HG02938 (cell line): Measurements from ENCODE around the gene GSK3B.
A peak's percentile ranks its signal among the peaks of the same experiment; 100 is the strongest.

Experiments used
- ATAC-seq: cut with Tn5 transposase; IDR thresholded peaks from one replicate; pipeline ENCODE4 v1.9.1; 2021; ENCODE audit warnings: mild to moderate bottlenecking, moderate library complexity; ENCODE audit not compliant: unreplicated experiment

GSK3B gene

DNA sequence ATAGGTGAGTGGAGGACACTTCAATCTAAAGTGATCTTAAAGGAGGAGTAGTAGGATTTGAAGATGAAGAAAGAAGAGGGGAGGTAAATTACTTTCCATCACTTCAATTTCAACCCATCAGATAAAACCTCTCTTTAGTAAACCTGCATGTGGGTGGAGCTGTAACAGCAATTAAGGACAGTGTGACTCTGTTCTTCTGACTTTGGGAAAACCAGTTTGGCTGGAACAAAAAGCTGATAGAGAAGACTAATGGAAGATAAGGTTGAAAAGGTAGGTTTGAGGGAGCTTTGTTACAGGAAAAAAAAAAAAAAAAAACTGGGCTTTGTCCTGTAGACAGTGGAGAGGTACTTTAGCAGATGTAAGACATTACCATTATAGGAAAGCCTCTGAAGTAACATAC is 4.5 kb upstream of the GSK3B start:
- ATAC-seq, result no peak

DNA sequence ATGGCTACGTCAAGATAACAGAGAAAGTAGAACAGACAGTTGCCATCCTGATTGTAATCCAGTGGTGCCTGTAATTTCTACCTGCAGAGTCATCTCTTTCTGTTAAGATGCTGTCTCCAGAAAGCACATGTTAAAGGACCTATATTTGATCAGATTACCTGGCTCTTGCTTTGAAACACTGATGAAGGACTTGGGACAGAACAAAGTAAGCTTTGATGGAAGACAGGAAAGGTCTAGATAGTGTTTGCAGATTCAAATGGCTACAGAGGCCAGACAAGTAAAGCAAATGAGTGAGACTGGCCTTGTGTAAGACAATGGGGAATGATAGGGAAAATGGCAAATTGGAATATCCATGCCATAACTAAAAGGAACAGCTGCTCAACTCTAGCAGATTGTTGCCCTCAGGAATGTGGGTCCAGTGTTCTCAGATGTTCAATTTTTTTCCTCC is 1.8 kb upstream of the GSK3B start:
- no peak for ATAC-seq

GRCh38 chr3:120095226-120095978 is 1.2 kb upstream of the GSK3B start:
- ATAC-seq, result peak; percentile 43

- ATAC-seq, result peak; percentile 71
These were observed 554 bp upstream of the GSK3B start for GRCh38 chr3:120094776-120095225.

DNA sequence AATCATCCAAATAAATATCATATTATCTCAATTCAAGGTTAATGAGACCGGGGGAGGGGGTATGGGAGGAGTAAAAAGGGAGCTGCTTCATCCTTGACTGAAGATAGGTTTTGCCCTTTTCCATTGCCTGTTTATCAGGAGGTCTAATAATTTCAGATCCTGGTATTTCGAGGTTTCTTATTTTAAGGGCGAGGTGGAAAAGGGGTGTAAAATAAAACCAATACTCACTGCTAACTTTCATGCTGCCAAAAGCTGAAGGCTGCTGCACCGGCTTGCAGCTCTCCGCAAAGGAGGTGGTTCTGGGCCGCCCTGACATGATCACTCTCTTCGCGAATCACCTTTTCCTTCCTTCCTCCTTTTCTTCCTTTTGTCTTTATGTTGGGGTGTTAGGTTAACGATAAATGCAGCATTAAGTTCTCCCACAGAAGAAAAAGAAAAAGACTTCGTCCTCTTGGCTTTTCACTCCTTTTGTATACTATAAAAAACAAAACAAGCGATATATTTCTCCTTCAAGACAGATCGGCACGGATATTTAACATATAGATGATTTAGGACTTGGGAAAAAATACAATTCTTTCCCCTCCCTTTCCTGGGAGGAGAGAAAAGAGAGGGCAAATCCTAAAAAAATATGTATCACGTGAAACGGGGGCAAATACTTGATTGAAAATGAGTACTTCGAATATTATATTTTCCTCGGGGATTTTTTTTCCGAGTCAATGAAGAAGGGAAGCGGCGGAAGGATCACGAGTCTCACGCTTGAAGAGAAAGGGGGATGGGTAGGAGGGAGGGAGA is 932 bp downstream of the GSK3B start:
- no peak for ATAC-seq

DNA sequence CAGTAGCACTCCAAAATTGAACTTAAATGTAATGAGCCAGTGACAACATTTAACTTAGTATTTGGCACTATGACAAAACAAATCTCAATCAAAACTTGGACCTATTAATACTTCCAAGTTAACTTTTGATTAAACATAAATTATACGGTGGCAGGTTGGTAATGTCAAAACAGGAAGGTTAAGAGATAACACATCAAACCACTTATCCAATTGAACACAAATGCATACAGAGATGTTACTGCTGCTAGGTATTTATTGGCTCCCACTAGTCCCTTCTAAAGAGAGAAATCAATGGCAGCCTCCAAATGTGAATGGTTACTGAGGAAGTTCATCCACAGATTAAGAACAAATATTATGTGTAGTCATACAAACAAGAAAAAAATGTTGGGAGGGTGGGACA is 1.8 kb downstream of the GSK3B start:
- ATAC-seq, result no peak

GRCh38 chr3:120090422-120090821 is 3.8 kb downstream of the GSK3B start:
- no peak for ATAC-seq

DNA sequence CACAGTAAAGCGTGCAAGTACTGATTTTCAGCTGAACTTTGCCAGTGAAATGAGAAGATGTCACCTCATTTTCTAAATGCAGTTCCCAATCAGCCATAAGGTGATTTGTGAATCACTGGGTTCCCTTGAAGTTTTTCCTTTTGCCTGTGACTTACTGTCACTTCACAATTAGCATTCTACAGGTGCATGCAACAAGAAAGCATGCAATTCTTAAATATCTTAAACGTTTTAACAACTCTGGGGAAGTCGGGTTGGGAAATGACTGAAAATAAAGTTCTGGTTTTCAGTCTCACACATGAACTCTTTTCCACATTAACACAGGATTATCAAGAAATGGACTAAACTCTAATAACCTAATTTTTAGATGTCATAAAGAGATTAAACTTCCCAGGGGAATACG is 5.2 kb downstream of the GSK3B start:
- ATAC-seq, result no peak

DNA sequence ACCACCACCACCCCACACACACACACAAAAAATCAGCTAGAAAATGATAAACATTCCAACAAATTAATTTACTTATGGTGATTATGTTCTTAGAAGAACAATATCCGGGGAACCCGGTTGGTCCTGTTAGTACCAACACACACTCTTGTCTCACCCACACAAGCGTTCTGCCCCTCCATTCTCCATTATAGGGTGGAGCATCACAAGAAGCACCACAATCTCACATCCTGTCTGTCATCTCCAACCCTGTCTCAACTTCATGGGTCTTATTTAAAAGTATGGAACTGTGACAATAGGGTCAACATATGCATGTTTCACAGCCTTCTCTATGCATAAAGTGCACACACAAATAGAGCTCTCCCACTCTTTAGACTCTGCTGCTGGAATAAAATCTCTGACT is 5.6 kb downstream of the GSK3B start:
- ATAC-seq, result no peak

- ATAC-seq, result no peak
These were observed 12.5 kb downstream of the GSK3B start for GRCh38 chr3:120081719-120082118.

GRCh38 chr3:120080836-120081235 is 13.4 kb downstream of the GSK3B start:
- ATAC-seq, result no peak

DNA sequence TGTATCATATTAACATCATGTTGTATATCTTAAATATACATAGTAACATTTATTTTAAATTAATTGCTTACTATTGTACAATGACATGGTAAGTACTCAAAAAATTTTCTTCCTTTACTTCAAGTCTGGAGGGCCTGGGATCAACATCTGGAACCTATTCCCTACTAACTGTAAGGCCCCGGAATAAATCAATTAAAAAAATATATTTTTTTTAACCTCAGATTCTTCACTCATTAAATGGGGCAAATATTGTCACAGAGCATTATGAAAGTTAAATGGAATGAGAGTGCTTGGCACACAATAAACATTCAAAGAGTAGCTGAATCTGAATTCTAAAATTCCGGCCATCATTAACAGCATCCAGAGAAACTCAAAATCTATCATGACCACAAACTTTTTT is 16.5 kb downstream of the GSK3B start:
- no peak for ATAC-seq

DNA sequence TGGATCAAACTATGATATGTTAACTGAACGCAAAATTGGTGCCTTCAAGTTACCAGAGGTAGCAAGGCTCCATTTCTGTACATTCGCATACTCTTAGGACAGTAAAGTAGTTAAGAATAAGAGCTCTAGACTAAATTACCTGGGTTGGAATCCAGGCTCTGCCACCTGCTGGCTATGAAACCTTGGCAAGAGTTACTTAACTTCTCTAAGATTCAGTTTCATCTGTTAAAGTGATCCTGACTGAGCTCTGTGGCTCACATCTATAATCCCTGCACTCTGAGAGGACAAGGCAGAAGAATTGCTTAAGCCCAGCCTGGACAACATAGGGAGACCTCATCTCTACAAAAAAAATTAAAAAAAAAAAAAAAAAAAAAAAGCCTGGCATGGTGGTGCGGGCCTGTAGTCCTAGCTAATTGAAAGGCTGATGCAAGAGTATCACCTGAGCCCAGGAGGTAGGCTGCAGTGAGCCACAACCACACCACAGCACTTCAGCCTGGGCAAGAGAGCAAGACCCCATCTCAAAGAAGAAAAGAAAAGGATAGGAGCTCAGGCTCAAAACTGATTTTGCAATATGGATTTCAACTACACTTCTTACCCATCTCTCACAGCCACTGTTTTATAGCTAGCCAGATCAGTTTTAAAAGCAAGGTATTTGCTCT is 21.3 kb downstream of the GSK3B start:
- ATAC-seq, result no peak

DNA sequence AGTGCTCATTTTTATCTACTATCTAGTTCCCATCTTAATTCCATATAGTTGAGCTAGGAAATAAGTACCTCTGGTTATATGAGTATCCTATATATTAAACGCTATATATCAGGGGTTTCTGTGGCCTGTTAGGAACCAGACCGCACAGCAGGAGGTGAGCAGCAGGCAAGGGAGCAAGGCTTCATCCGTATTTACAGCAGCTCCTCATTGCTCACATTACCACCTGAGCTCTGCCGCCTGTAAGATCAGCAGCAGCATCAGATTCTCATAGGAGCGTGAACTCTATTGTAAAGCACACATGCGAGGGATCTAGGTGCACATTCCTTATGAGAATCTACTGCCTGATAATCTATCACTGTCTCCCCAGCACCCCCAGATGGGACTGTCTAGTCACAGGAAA is 23.0 kb downstream of the GSK3B start:
- ATAC-seq, result no peak

DNA sequence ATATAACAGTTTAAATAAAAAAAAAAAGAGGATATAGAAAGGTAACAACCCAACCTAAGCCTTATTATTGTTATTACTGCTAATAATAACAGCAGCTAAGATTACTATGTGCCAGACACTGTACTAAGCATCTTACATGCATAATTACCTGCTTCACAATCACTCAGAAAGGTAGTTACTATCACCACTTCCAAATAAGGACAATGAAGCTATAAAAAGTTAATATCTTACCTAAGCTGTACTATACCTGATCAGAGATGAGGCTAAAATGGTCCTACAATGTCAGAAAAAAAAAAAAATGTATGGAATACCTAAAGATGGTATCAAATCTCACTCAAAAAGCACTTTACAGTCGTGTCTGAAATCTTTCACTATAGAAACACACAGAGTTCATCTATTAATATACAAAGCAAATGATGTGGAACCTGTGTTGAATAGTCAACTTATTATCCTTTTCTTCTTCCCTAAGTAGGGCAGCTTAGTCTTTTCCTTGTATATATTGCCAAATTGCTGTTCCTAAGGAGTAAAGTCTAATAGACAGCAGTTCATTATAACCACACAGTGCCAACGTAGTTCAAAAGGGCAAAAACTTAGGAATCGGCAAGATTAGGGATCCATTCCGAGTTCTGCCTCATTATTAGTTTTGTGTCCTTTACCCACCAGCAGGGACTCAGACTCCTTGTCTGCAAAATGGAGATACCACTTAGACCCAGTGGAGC is 23.8 kb downstream of the GSK3B start:
- ATAC-seq, result no peak

DNA sequence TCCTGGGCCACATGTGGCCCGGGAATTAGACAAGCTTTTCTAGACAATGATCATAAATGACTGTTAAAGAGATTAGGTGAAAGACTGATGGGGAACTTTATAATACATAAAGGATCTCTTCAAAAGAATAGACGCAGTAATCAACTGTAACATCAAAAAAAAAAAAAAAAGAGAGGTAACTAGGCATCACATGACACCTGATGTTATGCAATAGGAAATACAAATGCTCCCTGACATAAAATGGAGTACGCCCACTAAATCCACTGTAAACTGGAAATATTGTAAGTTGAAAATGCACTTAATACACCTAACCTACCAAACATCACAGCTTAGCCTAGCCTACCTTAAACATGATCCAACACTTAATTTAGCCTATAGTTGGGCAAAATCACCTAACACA is 27.2 kb downstream of the GSK3B start:
- ATAC-seq, result no peak

DNA sequence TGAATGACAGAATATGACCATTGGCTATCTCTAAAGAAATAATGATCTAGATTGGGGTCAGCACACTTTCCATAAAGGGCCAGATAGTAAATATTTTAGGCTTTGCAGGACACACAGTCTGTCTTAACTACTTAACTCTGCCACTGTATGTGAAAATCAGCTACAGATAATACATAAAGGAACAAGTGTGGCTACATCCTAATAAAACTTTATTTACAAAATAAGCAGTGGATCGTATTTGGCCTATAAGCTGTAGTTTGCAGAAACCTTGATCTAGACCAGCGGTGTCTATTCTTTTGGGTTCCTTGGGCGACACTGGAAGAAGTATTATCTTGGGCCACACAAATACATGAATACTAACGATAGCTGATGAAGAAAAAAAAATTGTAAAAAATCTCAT is 27.6 kb downstream of the GSK3B start:
- ATAC-seq, result no peak

DNA sequence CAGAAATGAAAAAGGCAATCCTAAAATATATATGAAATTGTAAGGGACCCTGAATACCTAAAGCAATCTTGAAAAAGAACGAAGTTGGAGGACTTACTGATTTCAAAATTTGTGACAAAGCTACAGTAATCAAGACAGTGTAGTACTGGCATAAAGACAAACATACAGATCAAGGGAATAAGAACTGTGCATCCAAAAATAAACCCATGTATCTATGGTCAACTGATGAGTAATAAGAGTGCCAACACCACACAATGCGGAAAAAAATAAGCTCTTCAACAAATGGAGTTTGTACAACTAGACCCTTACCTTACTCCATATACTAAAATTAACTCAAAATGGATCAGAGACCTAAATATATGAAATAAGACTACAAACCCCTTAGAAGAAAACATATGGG is 29.6 kb downstream of the GSK3B start:
- no peak for ATAC-seq

DNA sequence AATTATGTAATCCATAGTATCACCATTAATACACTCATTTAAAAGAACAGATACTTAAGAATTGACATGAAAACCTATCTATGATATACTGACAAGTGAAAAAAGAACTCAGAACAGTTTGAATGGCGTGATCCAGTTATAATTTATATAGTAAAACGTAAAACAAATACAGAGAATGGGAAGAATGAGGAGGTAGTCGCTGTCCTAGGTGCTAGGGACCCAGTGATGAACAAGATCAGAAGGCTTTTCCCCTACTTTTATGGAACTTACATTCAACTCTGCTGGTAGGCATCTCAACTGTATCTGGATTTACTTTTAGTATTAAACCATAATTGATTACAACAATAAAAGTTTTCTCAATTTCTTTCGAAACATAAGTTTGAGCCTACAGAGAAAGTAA is 31.8 kb downstream of the GSK3B start:
- ATAC-seq, result no peak

- ATAC-seq, result no peak
These were observed 35.0 kb downstream of the GSK3B start for GRCh38 chr3:120059081-120059864.
